GM18873 (cell line): Measurements from ENCODE around the gene NOD2.

Experiments used
- ATAC-seq: cut with Tn5 transposase; IDR thresholded peaks from one replicate; pipeline ENCODE4 v1.9.1; 2021; ENCODE audit warnings: mild to moderate bottlenecking, moderate library complexity, moderate number of reproducible peaks; ENCODE audit not compliant: unreplicated experiment, low FRiP score

Gene NOD2

GRCh38 chr16:50741225-50741780 is 47.9 kb downstream of the NOD2 start:
- no peak for ATAC-seq

GRCh38 chr16:50741781-50742575 is 48.6 kb downstream of the NOD2 start, which contains the start of gene CYLD:
CYLD (plus strand) TSS chr16:50742086; CDS start chr16:50749699, 7,613 bp downstream.
- ATAC-seq = peak; percentile 91

GRCh38 chr16:50742576-50743200 is 49.3 kb downstream of the NOD2 start:
- no peak for ATAC-seq

GRCh38 chr16:50743581-50744225 is 50.3 kb downstream of the NOD2 start:
- no peak for ATAC-seq

- no peak for ATAC-seq
These were observed 51.5 kb downstream of the NOD2 start for GRCh38 chr16:50744881-50745280.

- ATAC-seq = no peak
These were observed 52.5 kb downstream of the NOD2 start for GRCh38 chr16:50745940-50746339.

GRCh38 chr16:50747207-50747956 is 54.0 kb downstream of the NOD2 start:
- ATAC-seq = no peak

- no peak for ATAC-seq
These were observed 58.1 kb downstream of the NOD2 start for GRCh38 chr16:50751528-50751927.

GRCh38 chr16:50752471-50753235 is 59.2 kb downstream of the NOD2 start:
- ATAC-seq = no peak

- no peak for ATAC-seq
These were observed 63.1 kb downstream of the NOD2 start for GRCh38 chr16:50756473-50756872.

- ATAC-seq = no peak
These were observed 67.9 kb downstream of the NOD2 start for GRCh38 chr16:50761267-50761666.

- ATAC-seq = no peak
These were observed 68.8 kb downstream of the NOD2 start for GRCh38 chr16:50762241-50762640.

GRCh38 chr16:50763211-50763610 is 69.8 kb downstream of the NOD2 start:
- ATAC-seq = no peak

GRCh38 chr16:50765260-50765659 is 71.9 kb downstream of the NOD2 start:
- ATAC-seq = no peak

GRCh38 chr16:50765861-50766260 is 72.5 kb downstream of the NOD2 start:
- ATAC-seq = no peak

GRCh38 chr16:50767197-50767596 is 73.8 kb downstream of the NOD2 start:
- no peak for ATAC-seq

GRCh38 chr16:50771366-50771765 is 78.0 kb downstream of the NOD2 start:
- ATAC-seq = no peak

- ATAC-seq = no peak
These were observed 81.0 kb downstream of the NOD2 start for GRCh38 chr16:50774405-50774804.

GRCh38 chr16:50774960-50775359 is 81.6 kb downstream of the NOD2 start:
- ATAC-seq = no peak

GRCh38 chr16:50776037-50776436 is 82.6 kb downstream of the NOD2 start:
- ATAC-seq = no peak
